HG03025 (cell line): ENCODE measurements around the gene NUSAP1.
"Not testable (repeated sequence)": the region's sequence is repeated elsewhere in the genome, so short reads cannot be mapped to it uniquely, and the experiment has no call there.

Source experiments
- ATAC-seq: cut with Tn5 transposase; IDR thresholded peaks from one replicate; pipeline ENCODE4 v1.9.1; 2021; ENCODE audit warnings: mild to moderate bottlenecking, moderate library complexity; ENCODE audit not compliant: unreplicated experiment, low FRiP score

Gene NUSAP1

GRCh38 chr15:41331833-41332193 is 868 bp upstream of the NUSAP1 start:
- ATAC-seq = no peak

DNA sequence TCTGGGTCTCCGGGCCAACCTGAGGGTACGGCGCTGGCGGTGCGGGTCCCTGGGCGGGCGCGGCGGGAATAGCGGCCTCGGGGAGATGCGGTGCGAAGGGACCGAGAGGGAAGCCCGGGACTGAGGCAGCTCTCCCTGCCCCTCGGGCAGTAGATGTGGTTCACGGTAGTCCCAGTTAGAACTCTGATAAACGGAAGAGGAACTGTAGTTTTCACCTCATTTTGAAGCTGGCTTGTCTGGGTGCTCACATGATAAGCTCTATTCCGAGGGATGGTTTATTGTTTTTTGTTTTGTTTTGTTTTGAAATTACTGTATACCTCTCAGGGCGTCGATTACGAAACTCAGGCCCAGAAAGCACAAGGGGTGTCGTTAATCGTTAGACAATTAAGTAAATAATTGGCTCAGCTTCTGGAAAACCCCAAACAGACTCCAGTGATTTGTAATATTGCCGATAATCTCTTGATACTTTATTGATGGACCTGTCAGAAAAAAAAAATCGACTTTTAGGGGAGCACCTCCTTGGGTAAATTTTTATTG is 413 bp downstream of the NUSAP1 start:
- peak; percentile 24 for ATAC-seq

DNA sequence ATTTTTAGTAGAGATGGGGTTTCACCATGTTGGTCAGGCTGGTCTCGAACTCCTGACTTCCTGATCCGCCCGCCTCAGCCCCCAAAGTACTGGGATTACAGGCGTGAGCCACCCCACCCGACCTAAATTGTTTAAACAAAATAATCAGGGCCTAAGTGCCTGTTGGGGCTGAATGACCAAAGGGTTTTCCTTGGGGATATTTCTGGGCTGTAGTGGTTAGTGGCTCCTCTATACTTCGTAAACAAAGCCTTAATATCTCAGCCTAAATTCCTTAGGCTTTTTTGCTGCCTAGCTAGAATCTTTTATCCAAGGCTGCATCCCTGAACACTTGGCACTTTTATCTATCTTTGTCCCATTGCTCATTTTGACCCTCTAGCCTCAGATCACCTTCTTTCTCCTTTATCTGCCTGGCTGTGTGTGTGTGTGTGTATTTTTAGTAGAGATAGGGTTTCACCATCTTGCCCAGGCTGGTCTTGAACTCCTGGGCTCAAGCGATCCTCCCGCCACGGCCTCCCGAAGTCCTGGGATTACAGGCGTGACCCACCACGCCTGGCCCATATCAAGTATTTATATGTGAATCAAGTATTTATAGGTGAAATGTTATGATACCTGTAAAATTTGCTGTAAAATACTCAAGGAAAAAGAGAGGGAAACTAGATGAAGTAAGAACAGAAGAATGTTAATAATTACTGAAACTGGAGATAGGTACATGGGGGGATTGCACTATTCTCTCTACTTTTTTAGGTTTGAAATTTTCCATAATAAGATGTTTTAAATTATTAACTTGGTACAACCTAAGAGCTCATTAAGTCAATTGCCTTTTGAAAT is 1.8 kb downstream of the NUSAP1 start:
- ATAC-seq = no peak

- ATAC-seq = no peak
These were observed 3.9 kb downstream of the NUSAP1 start for GRCh38 chr15:41336549-41336948.

- ATAC-seq = no peak
These were observed 4.4 kb downstream of the NUSAP1 start for GRCh38 chr15:41337047-41337446.

DNA sequence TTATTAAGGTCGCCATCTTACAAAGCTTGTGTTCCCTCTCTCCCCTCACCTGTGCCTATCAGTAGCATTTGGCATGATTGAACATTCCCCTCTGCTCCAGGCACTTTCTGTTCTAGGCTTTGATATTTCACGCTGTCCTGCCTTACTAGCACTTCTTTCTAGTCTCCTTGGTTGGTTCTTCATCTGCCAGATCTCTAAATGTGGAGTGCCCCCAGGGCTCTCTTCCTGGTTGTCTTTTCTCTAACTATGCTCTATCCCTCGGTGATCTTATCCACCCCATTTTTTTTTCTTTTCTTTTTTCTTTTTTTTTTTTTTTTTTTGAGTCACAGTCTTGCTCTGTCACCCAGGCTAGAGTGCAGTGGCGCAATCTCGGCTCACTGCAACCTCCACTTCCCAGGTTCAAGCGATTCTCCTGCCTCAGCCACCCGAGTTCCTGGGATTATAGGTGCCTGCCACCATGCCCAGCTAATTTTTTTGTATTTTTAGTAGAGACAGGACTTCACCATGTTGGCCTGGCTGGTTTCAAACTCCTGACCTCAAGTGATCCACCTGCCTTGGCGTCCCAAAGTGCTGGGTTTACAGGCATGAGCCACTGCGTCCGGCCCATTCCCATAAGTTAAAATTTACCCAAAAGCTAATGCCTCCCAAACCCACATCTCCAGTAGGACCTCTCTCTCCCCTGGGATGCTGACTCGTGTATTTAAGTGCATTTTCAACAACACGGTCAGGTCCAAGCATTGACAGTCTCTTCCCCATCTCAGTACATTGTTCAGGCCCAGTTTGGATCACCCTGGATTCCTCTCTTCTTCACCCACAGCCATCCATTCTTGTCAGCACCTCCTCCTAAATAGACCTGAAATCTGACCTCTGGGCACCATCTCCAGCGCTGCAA is 5.2 kb downstream of the NUSAP1 start:
- no peak for ATAC-seq

DNA sequence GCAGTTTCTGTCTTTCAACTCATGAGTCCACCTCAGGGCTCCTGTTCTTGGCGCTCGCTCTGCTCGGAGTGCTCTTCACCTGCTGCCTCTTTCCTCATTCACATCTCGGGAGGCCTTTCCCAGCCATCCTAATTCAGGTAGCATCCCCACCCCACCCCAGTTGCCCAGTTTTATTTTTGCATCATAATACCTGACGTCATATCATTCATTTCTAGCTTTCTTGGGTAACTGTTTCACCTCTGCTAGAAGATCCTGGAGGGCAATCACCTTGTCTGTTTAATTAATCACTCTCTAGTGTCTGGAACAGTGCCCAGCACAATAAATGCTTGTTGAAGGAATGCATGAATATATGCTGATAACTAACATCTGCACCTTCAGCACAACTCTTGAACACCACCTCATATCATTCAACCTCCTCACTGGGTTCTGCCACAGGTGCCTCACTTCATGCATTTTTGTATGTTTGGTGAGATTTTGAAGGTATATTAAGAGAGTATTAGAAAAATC is 7.6 kb downstream of the NUSAP1 start:
- ATAC-seq = no peak

DNA sequence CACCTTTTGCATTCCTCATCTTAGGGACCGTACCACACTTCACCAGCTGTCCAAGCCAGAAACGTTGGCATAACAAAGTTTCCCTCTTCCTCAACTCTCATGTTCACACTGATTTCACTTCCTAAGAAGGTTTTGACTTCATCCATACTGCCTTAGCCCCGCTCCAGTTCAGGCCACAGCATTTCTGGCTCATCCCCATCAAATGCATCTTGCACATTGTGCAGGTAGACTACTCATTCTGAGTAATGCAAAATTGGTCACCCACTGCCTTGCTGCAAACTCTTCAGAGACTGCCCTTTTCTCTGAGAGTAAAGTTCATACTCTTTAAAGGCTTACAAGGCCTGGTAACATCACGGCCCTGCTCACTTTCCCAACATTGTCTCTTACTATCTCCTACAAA is 8.8 kb downstream of the NUSAP1 start:
- ATAC-seq = no peak

- ATAC-seq = no peak
These were observed 14.6 kb downstream of the NUSAP1 start for GRCh38 chr15:41347236-41347635.

- no peak for ATAC-seq
These were observed 17.5 kb downstream of the NUSAP1 start for GRCh38 chr15:41350057-41350717.

- no peak for ATAC-seq
These were observed 21.7 kb downstream of the NUSAP1 start for GRCh38 chr15:41354371-41354770.

DNA sequence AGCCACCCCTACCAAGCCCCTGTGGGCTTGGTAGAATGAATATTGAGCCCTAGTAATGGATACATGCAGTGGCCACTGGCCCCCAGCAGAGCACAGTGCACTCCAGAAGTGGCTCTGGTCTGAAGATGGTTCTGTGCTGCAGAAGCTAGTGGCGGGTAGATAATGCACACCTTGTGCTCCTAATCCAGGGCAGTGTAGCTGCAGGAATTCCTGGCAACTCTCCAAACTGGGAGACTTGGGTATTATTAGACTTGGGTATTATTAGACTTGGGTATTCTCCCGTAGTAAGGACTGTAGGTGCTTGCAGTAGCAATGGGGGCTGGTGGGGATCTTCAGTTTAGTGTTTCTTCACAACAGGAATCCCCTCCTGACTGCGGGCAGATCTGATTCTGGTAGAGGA is 34.7 kb downstream of the NUSAP1 start:
- ATAC-seq = no peak

- no peak for ATAC-seq
These were observed 45.3 kb downstream of the NUSAP1 start for GRCh38 chr15:41377978-41378377.

- ATAC-seq = not testable (repeated sequence)
These were observed 51.5 kb downstream of the NUSAP1 start for GRCh38 chr15:41383974-41384749.

GRCh38 chr15:41387646-41388045 is 55.0 kb downstream of the NUSAP1 start:
- no peak for ATAC-seq

- ATAC-seq = no peak
These were observed 60.0 kb downstream of the NUSAP1 start for GRCh38 chr15:41392659-41393058.

- ATAC-seq = no peak
These were observed 62.2 kb downstream of the NUSAP1 start for GRCh38 chr15:41394924-41395323.

- no peak for ATAC-seq
These were observed 63.4 kb downstream of the NUSAP1 start for GRCh38 chr15:41396111-41396510.

DNA sequence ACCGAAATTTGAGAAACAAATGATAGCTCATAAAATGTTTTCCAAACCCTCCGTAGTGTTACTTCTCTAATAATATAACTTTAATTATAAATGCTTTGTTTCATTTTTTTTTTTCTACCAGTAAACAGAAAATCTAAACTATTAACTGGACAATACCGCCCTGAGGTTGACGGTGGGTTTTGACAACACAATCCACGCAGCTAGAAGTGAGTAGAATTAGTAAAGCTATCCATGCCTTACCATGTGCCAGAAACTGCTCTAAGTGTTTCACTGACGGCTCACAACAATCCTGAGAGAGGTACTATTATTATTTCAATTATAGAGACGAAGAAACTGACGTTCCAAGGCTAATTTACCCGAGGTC is 69.2 kb downstream of the NUSAP1 start:
- ATAC-seq = no peak

DNA sequence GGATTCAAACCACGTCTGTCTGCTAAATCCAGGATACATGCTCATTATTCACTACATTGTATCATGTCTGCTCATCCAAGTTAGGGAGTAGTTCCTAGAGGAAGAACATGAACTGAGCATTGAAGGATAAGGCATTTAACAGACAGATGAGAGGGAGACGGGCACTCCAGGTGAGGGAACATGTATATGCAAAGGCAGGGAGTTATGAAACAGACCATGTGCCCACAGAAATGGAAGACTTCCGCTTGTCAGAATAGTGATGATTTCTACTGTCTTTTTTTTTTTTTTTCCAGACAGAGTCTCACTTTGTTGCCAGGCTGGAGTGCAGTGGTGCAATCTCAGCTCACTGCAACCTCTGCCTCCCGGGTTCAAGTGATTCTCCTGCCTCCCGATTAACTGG is 74.7 kb downstream of the NUSAP1 start:
- ATAC-seq = no peak
